Suprapubic skin (tissue), 4 donors: ENCODE data around the gene PAK1. TPM values are rescaled to one million over a fixed set of nuclear protein-coding genes. Genes with fewer than 3 reads are reported as not detected.

Experiments used
- DNase-seq, 2 donors: peaks; one replicate each; pipeline ENCODE4 v3.0.0-alpha.2; 2019; ENCODE audit warnings: low spot score in 2 of 2
- H3K27ac ChIP-seq: fragments of 200-600 bp; sonication (generic); one replicate; pipeline ENCODE4 v1.5.1; 2019
- H3K27me3 ChIP-seq: fragments of 200-600 bp; sonication (generic); one replicate; pipeline ENCODE4 v1.5.1; 2019
- H3K36me3 ChIP-seq: fragments of 200-600 bp; sonication (generic); one replicate; pipeline ENCODE4 v1.5.1; 2019
- H3K4me1 ChIP-seq: fragments of 200-600 bp; sonication (generic); one replicate; pipeline ENCODE4 v1.5.1; 2019
- H3K4me3 ChIP-seq: fragments of 200-600 bp; sonication (generic); one replicate; pipeline ENCODE4 v1.5.1; 2019; ENCODE audit warnings: mild to moderate bottlenecking
- H3K9me3 ChIP-seq: fragments of 200-600 bp; sonication (generic); one replicate; pipeline ENCODE4 v1.5.1; 2019
- EP300 ChIP-seq: sonication (generic); formaldehyde crosslinking; IDR thresholded peaks from one replicate; pipeline ENCODE4 v1.6.1; 2017; ENCODE audit warnings: antibody characterized with exemption
- POLR2A ChIP-seq, 2 donors: fragments of 450-650 bp; IDR thresholded peaks; one replicate each; pipeline ENCODE4 v1.6.1; 2017; ENCODE audit warnings: antibody characterized with exemption in 2 of 2, mild to moderate bottlenecking in 2 of 2, moderate library complexity in 2 of 2
- POLR2AphosphoS5 ChIP-seq, 3 donors: sonication (generic); formaldehyde crosslinking; IDR thresholded peaks; one replicate each; pipeline ENCODE4 v1.6.1; 2017; ENCODE audit warnings: antibody characterized with exemption in 3 of 3
- WGBS: methylation state at CpG from one replicate; pipeline ENCODE4 v1.1.5; 2018; 5-methylcytosine and 5-hydroxymethylcytosine counted together
- total RNA-seq, 4 donors: library from RNA; depleted of rRNA; stranded (reverse); fragments of >200 nt; gene quantifications; one replicate each; pipeline ENCODE4 v1.1.0, GENCODE V29; 2016
- TF ChIP-seq, protein P1 (sequence below), 2 donors: fragments of 200-600 bp in 1 of 2; fragments of 450-650 bp in 1 of 2; sonication (generic) in 1 of 2; IDR thresholded peaks; one replicate each; pipeline ENCODE4 v1.5.1; 2016 to 2019; ENCODE audit warnings: antibody characterized with exemption in 2 of 2, mild to moderate bottlenecking in 1 of 2, moderate library complexity in 1 of 2

Gene PAK1
- total RNA-seq, 4 donors from 2014 or later: 23.4 to 47.9 (median 28.9) TPM

DNA sequence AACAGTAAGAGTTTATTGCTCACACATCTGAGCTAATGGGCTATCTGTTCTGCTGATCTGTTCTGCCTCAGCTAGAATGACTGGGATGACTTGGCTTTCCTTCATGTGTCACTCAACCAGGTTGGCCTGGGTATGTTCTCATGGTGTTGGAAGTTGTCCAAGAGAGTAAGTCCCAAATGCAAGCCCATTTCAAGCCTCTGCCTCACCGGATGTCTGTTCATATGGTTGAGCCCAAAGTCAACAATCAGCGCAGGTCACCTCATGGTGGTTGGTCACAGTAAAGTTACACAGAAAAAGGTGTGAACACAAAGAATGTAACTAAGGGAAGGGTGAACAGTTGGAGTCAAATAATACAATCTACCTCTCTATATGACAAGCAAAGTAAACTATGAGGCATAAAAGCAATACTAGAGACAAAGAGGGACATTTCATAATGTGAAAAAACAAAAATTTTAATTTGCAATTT, 174.3 kb downstream of the PAK1 start:
- WGBS: 79% methylated on average over 2 of the region's 2 CpGs
- H3K4me3 ChIP-seq: no peak overlapping the region
- no peak for DNase-seq
- peak overlapping the region; percentile 67 for H3K27ac ChIP-seq
- H3K4me1 ChIP-seq: no peaks in the 10 kb centered on the region
- H3K27me3 ChIP-seq: no peaks in the 10 kb centered on the region
- H3K36me3 ChIP-seq: no peaks in the 10 kb centered on the region
- TF ChIP-seq, protein P1, sequence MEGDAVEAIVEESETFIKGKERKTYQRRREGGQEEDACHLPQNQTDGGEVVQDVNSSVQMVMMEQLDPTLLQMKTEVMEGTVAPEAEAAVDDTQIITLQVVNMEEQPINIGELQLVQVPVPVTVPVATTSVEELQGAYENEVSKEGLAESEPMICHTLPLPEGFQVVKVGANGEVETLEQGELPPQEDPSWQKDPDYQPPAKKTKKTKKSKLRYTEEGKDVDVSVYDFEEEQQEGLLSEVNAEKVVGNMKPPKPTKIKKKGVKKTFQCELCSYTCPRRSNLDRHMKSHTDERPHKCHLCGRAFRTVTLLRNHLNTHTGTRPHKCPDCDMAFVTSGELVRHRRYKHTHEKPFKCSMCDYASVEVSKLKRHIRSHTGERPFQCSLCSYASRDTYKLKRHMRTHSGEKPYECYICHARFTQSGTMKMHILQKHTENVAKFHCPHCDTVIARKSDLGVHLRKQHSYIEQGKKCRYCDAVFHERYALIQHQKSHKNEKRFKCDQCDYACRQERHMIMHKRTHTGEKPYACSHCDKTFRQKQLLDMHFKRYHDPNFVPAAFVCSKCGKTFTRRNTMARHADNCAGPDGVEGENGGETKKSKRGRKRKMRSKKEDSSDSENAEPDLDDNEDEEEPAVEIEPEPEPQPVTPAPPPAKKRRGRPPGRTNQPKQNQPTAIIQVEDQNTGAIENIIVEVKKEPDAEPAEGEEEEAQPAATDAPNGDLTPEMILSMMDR (IDR thresholded peaks at IDR 0.05): no peak
- TF ChIP-seq POLR2AphosphoS5 (IDR thresholded peaks at IDR 0.05): no peak
- TF ChIP-seq POLR2A (IDR thresholded peaks at IDR 0.05): no peak
- no peak for TF ChIP-seq EP300
- H3K9me3 ChIP-seq: no peaks in the 10 kb centered on the region

DNA sequence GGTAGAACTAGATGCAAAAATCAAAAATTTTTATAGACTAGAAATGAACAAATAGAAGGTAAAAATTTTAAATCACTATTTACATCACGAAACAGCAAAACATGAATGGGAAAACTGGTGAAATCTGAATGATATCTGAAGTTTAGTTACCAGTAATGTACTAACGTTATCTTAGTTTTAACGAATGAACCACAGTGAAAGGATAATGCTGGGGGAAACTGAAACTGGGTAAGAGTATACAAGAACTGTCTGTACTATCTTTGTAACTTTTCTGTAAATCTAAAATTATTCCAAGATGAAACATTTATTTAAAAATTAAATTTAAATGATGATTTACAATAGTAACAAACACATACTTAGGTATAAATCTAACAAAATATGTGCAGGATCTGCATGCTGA, 179.9 kb downstream of the PAK1 start:
- no peaks in the 10 kb centered on the region for H3K9me3 ChIP-seq
- DNase-seq: no peak
- no peak overlapping the region for H3K27ac ChIP-seq
- no peaks in the 10 kb centered on the region for H3K27me3 ChIP-seq
- no peak overlapping the region for H3K4me3 ChIP-seq
- TF ChIP-seq POLR2AphosphoS5 (IDR thresholded peaks at IDR 0.05): no peak
- no peak for TF ChIP-seq EP300
- TF ChIP-seq, protein P1 (IDR thresholded peaks at IDR 0.05): no peak
- TF ChIP-seq POLR2A (IDR thresholded peaks at IDR 0.05): no peak
- 84% methylated on average over 3 of the region's 3 CpGs for WGBS
- H3K4me1 ChIP-seq: no peaks in the 10 kb centered on the region
- no peaks in the 10 kb centered on the region for H3K36me3 ChIP-seq

DNA sequence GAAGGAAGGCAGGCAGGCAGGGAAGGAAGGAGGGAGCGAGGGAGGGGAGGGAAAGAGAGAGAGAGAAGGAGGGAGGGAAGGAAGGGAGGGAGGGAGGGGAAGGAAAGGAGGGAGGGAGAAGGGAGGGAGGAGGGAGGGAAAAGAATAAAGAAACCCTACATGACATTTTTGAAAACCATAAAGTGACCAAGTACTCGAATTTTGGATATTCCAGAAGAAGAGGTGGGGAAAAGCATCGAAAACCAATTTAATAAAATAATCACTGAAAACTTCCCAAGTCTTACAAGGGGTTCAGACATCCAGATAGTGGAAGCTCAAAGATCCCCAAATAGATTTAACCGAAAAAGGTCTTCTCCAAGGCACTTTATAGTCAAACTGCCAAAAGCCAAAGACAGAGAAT, 184.2 kb downstream of the PAK1 start:
- H3K9me3 ChIP-seq: no peaks in the 10 kb centered on the region
- no peaks in the 10 kb centered on the region for H3K36me3 ChIP-seq
- no peaks in the 10 kb centered on the region for H3K27me3 ChIP-seq
- H3K4me3 ChIP-seq: no peak overlapping the region
- TF ChIP-seq EP300: no peak
- TF ChIP-seq, protein P1 (IDR thresholded peaks at IDR 0.05): no peak
- TF ChIP-seq POLR2A (IDR thresholded peaks at IDR 0.05): no peak
- TF ChIP-seq POLR2AphosphoS5 (IDR thresholded peaks at IDR 0.05): no peak
- no peaks in the 10 kb centered on the region for H3K4me1 ChIP-seq
- 89% methylated on average over 4 of the region's 4 CpGs for WGBS
- no peak for DNase-seq
- no peak overlapping the region for H3K27ac ChIP-seq

DNA sequence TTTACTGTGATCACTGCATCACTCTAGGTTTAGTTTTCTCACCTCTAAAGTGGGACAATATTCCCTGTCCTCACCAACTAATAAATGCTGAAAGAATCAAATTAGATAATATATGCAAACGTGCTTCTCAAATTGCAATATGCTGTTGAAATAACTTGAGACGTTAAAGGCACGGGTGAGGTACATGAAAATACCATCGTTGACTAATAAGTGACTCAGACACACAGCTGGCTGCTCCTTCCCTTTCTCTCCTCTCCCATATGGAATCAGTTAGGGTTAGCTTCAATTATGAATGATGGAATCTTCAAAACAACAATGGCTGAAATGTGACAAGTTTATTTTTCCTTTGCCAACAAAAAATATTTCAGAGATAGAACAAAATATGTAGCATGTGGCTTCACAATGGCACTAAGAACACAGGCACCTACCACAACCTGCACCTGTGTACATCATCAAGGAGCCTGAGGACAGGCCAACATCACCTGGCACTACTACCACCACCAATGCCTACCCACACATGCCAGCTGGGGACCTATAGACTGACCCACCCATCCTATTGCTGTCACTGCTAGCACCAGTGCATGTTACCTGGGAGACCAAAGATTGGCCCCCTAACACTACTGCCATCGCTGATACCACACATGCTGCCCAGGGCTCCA, 186.2 kb downstream of the PAK1 start:
- WGBS: 58% methylated on average over 5 of the region's 5 CpGs
- no peak for TF ChIP-seq POLR2A (IDR thresholded peaks at IDR 0.05)
- TF ChIP-seq, protein P1 (IDR thresholded peaks at IDR 0.05): no peak
- TF ChIP-seq EP300: no peak
- TF ChIP-seq POLR2AphosphoS5 (IDR thresholded peaks at IDR 0.05): no peak
- no peaks in the 10 kb centered on the region for H3K27me3 ChIP-seq
- no peaks in the 10 kb centered on the region for H3K4me1 ChIP-seq
- no peaks in the 10 kb centered on the region for H3K36me3 ChIP-seq
- H3K27ac ChIP-seq: no peak overlapping the region
- DNase-seq: no peak
- no peak overlapping the region for H3K4me3 ChIP-seq
- H3K9me3 ChIP-seq: no peaks in the 10 kb centered on the region

DNA sequence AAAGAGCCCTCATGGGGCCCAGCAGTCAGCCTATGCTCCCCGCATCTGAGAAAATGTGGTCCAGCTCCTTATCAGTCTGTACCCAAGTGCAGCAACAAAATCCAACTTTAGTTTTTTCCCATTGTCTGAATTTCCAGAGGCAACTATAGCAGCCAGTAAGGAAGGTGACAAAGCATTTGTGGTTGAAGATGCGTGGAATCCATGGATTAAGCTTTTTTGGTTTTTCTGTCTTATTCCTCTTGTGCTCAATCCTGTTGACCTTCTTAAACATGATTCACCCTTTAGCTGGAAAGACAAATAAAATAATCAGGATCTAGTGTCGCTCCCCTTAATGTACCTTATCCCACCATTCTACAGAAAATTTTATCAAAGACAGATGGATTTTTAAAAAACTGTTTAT, 186.8 kb downstream of the PAK1 start:
- no peaks in the 10 kb centered on the region for H3K9me3 ChIP-seq
- H3K27ac ChIP-seq: no peak overlapping the region
- H3K4me3 ChIP-seq: no peak overlapping the region
- WGBS: 94% methylated on average over 3 of the region's 3 CpGs
- no peaks in the 10 kb centered on the region for H3K36me3 ChIP-seq
- no peak for DNase-seq
- H3K27me3 ChIP-seq: no peaks in the 10 kb centered on the region
- TF ChIP-seq, protein P1 (IDR thresholded peaks at IDR 0.05): no peak
- TF ChIP-seq EP300 (no peak), POLR2AphosphoS5 (IDR thresholded peaks at IDR 0.05) (no peak), POLR2A (IDR thresholded peaks at IDR 0.05) (no peak)
- no peaks in the 10 kb centered on the region for H3K4me1 ChIP-seq
